Measurements from ENCODE around the gene SSMEM1. TPM values are rescaled to one million over a fixed set of nuclear protein-coding genes. Genes with fewer than 3 reads are reported as not detected.
"Not testable (repeated sequence)": the region's sequence is repeated elsewhere in the genome, so short reads cannot be mapped to it uniquely, and the experiment has no call there.

Gene SSMEM1
- total RNA-seq, 1 experiment from 2014 or later = not detected

GRCh38 chr7:130246491-130246890 is 38.8 kb downstream of the SSMEM1 start:
- DNase-seq (ENCODE audit: low read depth) = not testable (repeated sequence)

GRCh38 chr7:130248842-130249241 is 41.2 kb downstream of the SSMEM1 start:
- not testable (repeated sequence) for DNase-seq (ENCODE audit: low read depth)

GRCh38 chr7:130249626-130250025 is 42.0 kb downstream of the SSMEM1 start:
- DNase-seq (ENCODE audit: low read depth) = not testable (repeated sequence)

- DNase-seq (ENCODE audit: low read depth) = no peak
These were observed 46.9 kb downstream of the SSMEM1 start for GRCh38 chr7:130254555-130254954.

- no peak for DNase-seq (ENCODE audit: low read depth)
These were observed 49.0 kb downstream of the SSMEM1 start for GRCh38 chr7:130256704-130257103.

- DNase-seq (ENCODE audit: low read depth) = no peak
These were observed 50.9 kb downstream of the SSMEM1 start for GRCh38 chr7:130258494-130259078.

- no peak for DNase-seq (ENCODE audit: low read depth)
These were observed 54.8 kb downstream of the SSMEM1 start for GRCh38 chr7:130262448-130262847.

- DNase-seq (ENCODE audit: low read depth) = no peak
These were observed 55.5 kb downstream of the SSMEM1 start for GRCh38 chr7:130263130-130263529.

Other genes starting within 250 kb of the SSMEM1 start
- 35.0 and 35.2 TPM in 2 replicates for gene ZC3HC1, start 156.5 kb upstream of the SSMEM1 start, total RNA-seq (2014; rRNA removed; shearing (Covaris generic))
- gene KLHDC10, start 137.3 kb upstream of the SSMEM1 start, total RNA-seq (2014; rRNA removed; shearing (Covaris generic)) = 7.3 and 13.1 TPM in 2 replicates
- gene TMEM209, start 2.5 kb upstream of the SSMEM1 start, total RNA-seq (2014; rRNA removed; shearing (Covaris generic)) = 16.6 and 18.2 TPM in 2 replicates
- not detected in 2 replicates for gene CPA2, start 59.0 kb downstream of the SSMEM1 start, total RNA-seq (2014; rRNA removed; shearing (Covaris generic))
- 25.9 and 29.9 TPM in 2 replicates for gene CPA4, start 85.3 kb downstream of the SSMEM1 start, total RNA-seq (2014; rRNA removed; shearing (Covaris generic))
- not detected in 2 replicates for gene CPA5, start 137.0 kb downstream of the SSMEM1 start, total RNA-seq (2014; rRNA removed; shearing (Covaris generic))
- not detected in 2 replicates for gene CPA1, start 172.6 kb downstream of the SSMEM1 start, total RNA-seq (2014; rRNA removed; shearing (Covaris generic))
- 12.1 and 16.5 TPM in 2 replicates for gene CEP41, start 233.2 kb downstream of the SSMEM1 start, total RNA-seq (2014; rRNA removed; shearing (Covaris generic))